Stomach (tissue), 4 donors: Measurements from ENCODE around the gene RPS6KA4.

Experiments
- CTCF ChIP-seq, 7 experiments: fragments of 450-650 bp in 4 of 7; fragments of 200-600 bp in 3 of 7; sonication (generic) in 3 of 7; IDR thresholded peaks; one replicate each; pipeline ENCODE4 v1.5.1; 2016 to 2019; ENCODE audit warnings: antibody characterized with exemption in 7 of 7, control low read depth in 2 of 7, mild to moderate bottlenecking in 1 of 7
- POLR2A ChIP-seq, 4 donors: fragments of 450-650 bp; IDR thresholded peaks; one replicate each; pipeline ENCODE4 v1.6.1; 2016; ENCODE audit warnings: antibody characterized with exemption in 4 of 4, control low read depth in 2 of 4, mild to moderate bottlenecking in 1 of 4, moderate library complexity in 1 of 4
- POLR2AphosphoS5 ChIP-seq, 3 donors: sonication (generic); formaldehyde crosslinking; IDR thresholded peaks; one replicate each; pipeline ENCODE4 v1.6.1; 2016; ENCODE audit warnings: antibody characterized with exemption in 3 of 3

GRCh38 chr11:64382586-64382985, 23.6 kb downstream of the RPS6KA4 start:
- no peak for TF ChIP-seq CTCF (IDR thresholded peaks at IDR 0.05)
- TF ChIP-seq POLR2AphosphoS5 (IDR thresholded peaks at IDR 0.05): no peak
- no peak for TF ChIP-seq POLR2A (IDR thresholded peaks at IDR 0.05)
